Measurements from ENCODE around the gene NCK1. TPM values are rescaled to one million over a fixed set of nuclear protein-coding genes. Genes with fewer than 3 reads are reported as not detected.

NCK1 gene
- total RNA-seq, 2 donors from 2014 or later = 33.8 to 72.3 TPM

DNA sequence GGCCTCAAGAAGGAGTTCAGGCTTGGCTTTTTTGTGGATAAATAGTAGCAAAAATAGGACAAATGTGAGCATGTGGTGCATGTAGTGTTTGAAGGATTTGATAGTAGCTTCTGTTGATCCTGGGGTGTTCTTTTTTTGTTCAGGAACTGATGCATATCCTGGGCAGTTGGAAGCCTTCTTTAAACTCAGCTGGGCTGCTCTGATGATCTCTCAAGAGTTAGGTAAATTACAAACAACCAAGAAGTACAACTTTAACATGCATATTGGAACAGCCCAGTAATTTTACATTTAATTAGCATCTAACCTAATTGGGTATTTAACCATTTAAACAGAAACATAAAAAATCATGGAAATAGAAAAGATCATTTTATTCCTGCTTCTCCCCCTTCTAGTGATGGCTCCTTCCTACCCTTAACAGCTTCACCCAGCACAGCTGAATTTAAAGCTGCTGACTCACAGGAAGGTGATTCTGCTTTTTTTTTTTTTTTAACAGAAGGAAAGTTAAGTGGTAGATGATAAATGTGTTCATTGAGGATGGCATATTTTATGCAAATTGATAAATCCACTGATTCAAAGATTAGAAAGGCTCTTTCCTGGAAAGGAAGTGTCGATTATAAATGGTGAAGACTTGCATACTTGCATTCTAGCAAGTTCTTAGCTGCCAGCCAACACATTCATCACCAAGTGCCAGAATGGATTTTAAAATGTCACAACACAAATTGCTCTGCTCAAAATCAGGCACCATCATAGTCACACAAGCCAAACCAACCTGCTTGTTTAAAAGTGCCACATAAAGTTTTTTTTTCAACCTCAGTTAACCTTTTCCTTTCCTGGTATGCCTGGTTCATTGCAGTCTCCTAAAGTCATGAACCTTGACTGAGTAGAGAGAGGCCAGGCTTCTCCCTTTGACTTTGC lies 23.1 kb upstream of the NCK1 start:
- intact Hi-C loops (cut with DNase I) = no loop called here
- DNase-seq = no peak
- Histone ChIP-seq H3K9me3 (no peaks in the 10 kb centered on the region), H3K4me3 (no peak overlapping the region), H3K36me3 (no peaks in the 10 kb centered on the region), H3K27ac (no peak overlapping the region), H3K27me3 (no peaks in the 10 kb centered on the region), H3K4me1 (no peaks in the 10 kb centered on the region), H3K9ac (ENCODE audit: low read depth in 2 of 2, low read length in 2 of 2) (no peak overlapping the region)
- TF ChIP-seq, protein P1, sequence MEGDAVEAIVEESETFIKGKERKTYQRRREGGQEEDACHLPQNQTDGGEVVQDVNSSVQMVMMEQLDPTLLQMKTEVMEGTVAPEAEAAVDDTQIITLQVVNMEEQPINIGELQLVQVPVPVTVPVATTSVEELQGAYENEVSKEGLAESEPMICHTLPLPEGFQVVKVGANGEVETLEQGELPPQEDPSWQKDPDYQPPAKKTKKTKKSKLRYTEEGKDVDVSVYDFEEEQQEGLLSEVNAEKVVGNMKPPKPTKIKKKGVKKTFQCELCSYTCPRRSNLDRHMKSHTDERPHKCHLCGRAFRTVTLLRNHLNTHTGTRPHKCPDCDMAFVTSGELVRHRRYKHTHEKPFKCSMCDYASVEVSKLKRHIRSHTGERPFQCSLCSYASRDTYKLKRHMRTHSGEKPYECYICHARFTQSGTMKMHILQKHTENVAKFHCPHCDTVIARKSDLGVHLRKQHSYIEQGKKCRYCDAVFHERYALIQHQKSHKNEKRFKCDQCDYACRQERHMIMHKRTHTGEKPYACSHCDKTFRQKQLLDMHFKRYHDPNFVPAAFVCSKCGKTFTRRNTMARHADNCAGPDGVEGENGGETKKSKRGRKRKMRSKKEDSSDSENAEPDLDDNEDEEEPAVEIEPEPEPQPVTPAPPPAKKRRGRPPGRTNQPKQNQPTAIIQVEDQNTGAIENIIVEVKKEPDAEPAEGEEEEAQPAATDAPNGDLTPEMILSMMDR (IDR thresholded peaks at IDR 0.05) = no peak

DNA sequence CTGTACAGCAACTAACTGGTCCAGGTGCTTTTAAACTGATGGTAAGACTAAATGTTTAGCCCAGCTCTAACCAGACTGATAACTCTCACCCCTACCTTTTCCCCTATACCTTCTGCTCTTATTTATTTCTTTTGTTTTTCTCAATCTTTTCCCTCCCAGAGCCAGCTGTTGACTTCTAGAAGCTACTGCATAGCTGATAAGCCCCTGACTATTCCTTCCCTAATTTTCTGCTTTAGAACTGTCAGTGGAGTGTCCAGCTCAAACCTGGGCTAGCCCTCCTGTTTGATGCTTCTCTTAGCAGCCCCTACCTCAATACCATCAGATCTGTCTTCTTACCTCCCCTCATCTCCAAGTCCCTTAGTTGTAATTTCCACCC lies 22.5 kb upstream of the NCK1 start:
- DNase-seq = no peak
- Histone ChIP-seq H3K27me3 (no peaks in the 10 kb centered on the region), H3K9ac (ENCODE audit: low read depth in 2 of 2, low read length in 2 of 2) (no peak overlapping the region), H3K9me3 (no peaks in the 10 kb centered on the region), H3K27ac (no peak overlapping the region), H3K36me3 (no peaks in the 10 kb centered on the region), H3K4me1 (no peaks in the 10 kb centered on the region), H3K4me3 (no peak overlapping the region)
- intact Hi-C loops (cut with DNase I) = no loop called here
- TF ChIP-seq, protein P1 (IDR thresholded peaks at IDR 0.05) = no peak

DNA sequence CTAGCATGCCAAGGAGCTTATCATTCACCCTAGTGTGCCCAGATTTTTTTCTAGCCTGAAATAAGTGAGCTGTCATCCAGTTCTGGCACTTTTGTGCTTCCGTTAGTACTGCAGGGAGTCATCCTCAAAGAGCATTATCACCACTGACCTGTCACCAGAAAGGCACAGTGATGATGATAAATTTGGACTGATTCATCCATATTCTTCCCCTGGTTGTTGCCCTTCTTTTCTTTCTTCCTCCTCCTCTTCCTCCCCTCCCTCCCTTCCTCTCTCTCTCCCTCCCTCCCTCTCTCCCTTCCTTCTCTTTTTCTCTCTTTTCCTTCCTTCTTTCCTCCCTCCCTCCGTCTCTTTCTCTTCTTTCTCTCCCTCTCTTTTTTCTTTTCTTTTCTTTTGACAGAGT lies 21.8 kb upstream of the NCK1 start:
- Histone ChIP-seq H3K4me3 (no peak overlapping the region), H3K4me1 (no peaks in the 10 kb centered on the region), H3K36me3 (no peaks in the 10 kb centered on the region), H3K27ac (no peak overlapping the region), H3K9ac (ENCODE audit: low read depth in 2 of 2, low read length in 2 of 2) (no peak overlapping the region), H3K9me3 (no peaks in the 10 kb centered on the region), H3K27me3 (no peaks in the 10 kb centered on the region)
- intact Hi-C loops (cut with DNase I) = no loop called here
- TF ChIP-seq, protein P1 (IDR thresholded peaks at IDR 0.05) = no peak
- DNase-seq = no peak

DNA sequence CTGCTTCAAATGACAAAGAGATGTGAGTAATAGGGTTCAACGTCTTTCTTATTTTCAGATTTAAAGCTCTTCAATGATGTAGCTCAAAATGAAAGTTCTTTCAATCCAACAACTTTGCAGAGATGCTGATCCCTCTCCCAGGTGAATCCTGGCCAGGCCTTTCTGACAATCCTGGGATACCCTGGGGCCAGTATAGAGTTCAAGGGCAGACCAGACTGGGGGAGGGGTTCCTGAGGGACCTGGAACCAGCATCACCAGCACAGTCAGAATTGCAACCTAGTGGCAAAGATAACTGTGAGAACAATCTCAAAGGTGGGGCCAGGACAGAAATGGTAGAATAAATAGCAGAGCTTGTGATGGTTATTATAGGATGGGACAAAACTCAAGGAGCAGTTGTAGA lies 19.7 kb upstream of the NCK1 start:
- H3K4me1 ChIP-seq = no peaks in the 10 kb centered on the region
- intact Hi-C loops (cut with DNase I) = no loop called here
- H3K36me3 ChIP-seq = no peaks in the 10 kb centered on the region
- DNase-seq = no peak
- H3K9ac ChIP-seq (ENCODE audit: low read depth in 2 of 2, low read length in 2 of 2) = no peak overlapping the region
- no peak overlapping the region for H3K4me3 ChIP-seq
- H3K9me3 ChIP-seq = no peaks in the 10 kb centered on the region
- no peaks in the 10 kb centered on the region for H3K27me3 ChIP-seq
- TF ChIP-seq, protein P1 (IDR thresholded peaks at IDR 0.05) = no peak
- no peak overlapping the region for H3K27ac ChIP-seq

DNA sequence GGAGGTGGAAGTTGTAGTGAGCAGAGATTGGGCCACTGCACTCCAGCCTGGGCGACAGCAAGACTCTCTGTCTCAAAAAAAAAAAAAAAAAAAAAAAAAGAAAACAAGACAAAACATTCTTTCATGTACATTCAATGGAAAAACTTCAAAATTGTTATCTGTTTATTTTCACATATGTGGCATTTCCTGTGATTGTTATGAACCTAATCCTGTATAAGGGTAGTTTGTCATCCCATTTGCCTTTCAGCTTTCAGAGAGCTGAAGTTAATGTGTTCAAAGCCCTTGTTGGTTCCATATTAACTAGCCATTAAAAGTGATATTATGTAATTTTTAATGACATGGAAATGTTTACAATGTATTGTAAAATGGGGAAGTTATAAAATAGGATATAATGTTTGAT lies 17.3 kb upstream of the NCK1 start:
- no peak overlapping the region for H3K27ac ChIP-seq
- no peaks in the 10 kb centered on the region for H3K4me1 ChIP-seq
- H3K27me3 ChIP-seq = no peaks in the 10 kb centered on the region
- intact Hi-C loops (cut with DNase I) = no loop called here
- H3K9ac ChIP-seq (ENCODE audit: low read depth in 2 of 2, low read length in 2 of 2) = no peak overlapping the region
- TF ChIP-seq, protein P1 (IDR thresholded peaks at IDR 0.05) = no peak
- H3K4me3 ChIP-seq = no peak overlapping the region
- no peaks in the 10 kb centered on the region for H3K9me3 ChIP-seq
- no peaks in the 10 kb centered on the region for H3K36me3 ChIP-seq
- no peak for DNase-seq

All from colonic mucosa (tissue), 4 donors.